Activated CD4-positive, alpha-beta T cell treated with anti-CD3 and anti-CD28 coated beads for 1 hour (primary cell): ENCODE data around the gene CYP26B1.

Source experiments
- DNase-seq: peaks from one replicate; pipeline ENCODE4 v3.0.0-alpha.2; 2020

CYP26B1 gene

DNA sequence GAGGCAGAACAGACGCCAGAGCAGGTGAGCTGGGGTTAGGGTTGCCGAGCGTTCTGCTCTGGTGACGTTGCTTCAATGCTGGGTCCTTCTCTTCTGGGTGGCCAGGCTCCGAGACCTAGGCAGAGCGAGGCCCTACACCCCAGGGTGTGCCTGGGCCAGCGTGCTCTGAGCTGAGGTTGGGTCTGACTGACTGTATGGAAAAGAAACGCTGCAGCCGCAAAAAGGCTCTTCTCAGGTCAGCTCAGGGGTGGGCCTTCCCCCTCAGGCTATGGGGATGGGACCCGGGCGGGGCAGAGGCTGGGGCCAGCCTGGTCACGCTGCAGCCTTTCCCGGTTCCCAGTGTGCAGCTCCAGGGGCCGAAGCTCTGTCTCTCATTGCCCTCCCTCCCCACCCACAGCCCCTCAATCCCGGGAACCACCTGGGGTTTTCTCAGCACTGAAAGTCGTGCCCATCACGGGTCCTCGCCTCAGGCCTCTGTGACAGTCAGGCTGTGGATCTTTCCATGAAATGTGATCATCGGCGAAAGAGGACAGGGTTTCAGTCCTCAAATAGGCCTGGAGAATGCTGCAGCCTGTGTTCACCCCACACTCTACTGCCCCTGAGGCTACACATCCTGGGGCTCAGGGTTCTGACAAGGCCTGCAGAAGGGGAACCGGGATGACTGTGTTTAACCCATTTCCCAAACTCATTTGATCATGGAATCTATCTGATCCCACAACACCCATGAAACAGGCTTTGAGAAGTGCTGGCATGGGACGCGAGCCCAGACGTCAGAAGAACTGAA, 19.4 kb downstream of the CYP26B1 start:
- DNase-seq = no peak

- DNase-seq = no peak
Observed at GRCh38 chr2:72127401-72128058, 20.1 kb downstream of the CYP26B1 start.

DNA sequence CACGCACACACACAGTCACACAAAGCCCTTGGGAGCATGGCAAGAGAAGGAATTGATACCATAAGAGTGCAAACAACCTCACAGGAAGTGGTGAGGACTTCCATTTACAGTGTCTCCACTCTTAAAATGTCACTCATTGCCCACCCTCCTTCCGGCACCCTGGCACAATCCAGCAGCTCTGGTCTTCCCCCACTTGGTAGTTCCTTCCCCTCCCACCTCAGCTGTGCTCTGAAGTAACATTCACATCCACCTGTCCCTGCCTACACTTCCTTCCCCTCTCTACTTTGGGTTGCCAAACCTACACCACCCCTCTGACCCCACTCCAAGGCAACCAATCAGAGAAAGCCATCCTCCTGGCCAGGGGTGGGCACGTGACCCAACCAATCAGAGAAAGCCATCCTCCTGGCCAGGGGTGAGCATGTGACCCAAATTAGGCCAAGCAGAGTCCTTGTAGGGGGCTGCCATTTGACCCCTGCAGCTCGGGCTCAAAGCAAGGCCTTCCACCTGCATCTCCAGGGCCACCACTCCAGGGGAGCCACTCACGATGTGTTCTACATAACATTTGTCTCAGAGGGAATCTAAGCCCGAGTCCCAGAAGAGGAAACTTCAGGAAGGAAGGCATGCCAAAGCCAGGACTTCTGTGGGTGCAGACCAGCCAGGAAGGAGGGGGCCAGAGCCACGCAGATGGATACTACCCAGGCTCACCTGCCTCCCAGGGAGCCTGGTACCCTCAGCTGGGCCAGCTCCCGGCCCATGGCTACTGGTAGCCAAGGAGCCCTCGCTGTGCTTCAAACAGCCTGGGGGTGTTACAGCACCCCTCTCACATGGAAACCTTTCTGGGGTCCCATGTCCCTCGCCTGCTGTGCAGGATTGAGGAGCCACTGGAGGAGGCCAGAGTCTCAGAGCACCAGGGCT, 21.2 kb downstream of the CYP26B1 start:
- no peak for DNase-seq

- DNase-seq = no peak
Observed at GRCh38 chr2:72124376-72124775, 23.3 kb downstream of the CYP26B1 start.

GRCh38 chr2:72121153-72121552, 26.5 kb downstream of the CYP26B1 start:
- no peak for DNase-seq

DNA sequence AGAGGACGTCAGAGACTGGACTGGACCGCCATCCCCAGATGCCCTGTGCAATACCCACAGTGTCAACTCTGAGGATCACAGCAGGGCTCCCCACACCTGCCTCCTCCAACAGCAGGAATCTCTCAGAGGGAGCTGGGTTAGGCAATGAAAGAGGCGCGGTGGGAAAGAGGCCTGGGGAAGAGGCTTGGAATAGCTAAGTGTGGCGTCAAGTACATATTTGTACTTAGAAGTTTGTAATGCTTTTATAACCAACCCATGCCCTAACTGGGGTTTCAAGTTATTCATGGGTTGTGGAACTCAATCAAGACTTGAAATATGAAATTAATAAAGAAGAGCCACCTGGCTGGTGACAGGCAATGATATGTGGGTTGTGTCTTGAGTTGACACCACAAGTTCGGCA, 28.7 kb downstream of the CYP26B1 start:
- no peak for DNase-seq

- no peak for DNase-seq
Observed at GRCh38 chr2:72118386-72118785, 29.3 kb downstream of the CYP26B1 start.

GRCh38 chr2:72117718-72118117, 29.9 kb downstream of the CYP26B1 start:
- DNase-seq = no peak

DNA sequence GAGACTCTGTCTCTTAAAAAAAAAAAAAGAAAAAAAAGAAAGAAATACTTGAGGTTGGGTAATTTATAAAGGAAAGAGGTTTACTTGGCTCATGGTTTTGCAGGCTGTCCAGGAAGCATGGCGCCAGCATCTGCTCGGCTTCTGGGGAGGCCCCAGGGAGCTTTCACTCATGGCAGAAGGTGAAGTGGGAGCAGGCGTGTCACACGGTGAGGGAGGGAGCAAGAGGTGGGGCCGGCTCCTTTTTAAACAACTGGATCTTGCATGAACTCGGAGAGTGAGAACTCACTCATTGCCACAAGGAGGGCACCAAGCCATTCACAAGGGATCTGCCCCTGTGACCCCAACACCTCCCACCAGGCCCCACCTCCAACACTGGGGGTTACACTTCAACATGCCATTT, 30.6 kb downstream of the CYP26B1 start:
- no peak for DNase-seq

- DNase-seq = no peak
Observed at GRCh38 chr2:72116081-72116533, 31.6 kb downstream of the CYP26B1 start.

DNA sequence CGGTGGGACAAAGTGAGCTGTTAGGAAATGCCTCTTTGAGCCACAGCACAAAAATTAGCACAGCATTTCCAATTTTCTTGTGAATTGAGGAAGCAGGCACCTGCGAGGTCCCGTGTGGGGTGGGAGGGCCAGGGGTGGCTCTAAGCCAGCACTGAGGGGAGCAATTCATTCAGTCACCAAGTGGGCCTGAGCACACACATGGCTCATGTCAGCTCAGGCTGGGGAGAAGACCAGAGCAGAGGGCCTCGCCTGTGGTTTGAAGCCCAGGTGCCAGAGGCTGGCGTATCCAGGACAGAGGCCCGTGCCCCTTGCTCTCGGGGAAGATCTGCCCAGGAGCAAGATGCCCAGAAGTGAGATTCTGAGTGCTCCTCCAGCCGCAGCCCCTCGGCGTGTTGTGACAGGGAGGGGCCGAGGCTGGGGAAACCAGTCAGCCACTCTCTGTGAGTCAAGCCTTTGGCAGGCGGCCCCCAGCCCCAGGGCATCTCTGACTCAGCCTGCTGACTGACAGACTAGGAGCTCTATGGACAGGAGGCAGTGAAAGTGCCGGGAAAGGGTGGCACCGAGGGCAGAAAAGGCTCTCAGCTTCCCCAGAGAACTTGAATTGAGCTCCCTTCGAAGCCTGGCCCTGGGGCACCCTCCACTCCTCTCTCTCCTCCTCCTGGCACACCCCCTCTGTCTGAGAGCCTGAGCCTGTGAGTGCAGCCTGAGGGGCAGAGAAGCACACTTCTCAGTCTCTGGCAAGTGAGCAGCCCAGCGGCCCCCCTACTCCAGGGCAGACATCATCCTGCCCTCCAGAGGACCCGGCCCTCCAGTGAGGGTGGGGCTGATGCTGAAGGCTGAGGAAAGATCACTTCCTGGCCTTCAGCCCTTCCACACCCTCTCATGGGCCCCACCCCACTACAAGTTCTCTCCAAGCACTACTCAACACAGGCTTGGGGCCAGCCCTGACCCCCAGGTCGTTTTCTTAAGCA, 32.3 kb downstream of the CYP26B1 start:
- DNase-seq = no peak

DNA sequence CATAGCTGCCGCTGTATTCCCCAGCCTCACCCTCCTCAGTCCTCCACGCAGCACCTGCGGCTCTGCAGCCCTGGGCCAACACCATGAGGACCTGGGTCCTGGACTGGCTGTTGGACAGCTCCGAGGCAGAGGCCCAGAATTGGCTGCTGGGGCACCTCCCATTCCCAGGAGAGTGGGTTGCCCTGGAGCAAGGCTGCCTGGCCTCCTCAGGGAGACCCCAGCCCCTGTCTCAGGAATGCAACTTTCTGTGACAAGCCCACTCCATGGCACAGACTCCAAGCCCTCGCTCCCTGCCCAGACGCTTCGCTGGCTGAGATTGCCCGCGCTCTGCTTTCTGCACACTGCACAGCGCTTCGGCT, 33.0 kb downstream of the CYP26B1 start:
- DNase-seq = no peak

GRCh38 chr2:72113847-72114692, 33.6 kb downstream of the CYP26B1 start:
- no peak for DNase-seq

DNA sequence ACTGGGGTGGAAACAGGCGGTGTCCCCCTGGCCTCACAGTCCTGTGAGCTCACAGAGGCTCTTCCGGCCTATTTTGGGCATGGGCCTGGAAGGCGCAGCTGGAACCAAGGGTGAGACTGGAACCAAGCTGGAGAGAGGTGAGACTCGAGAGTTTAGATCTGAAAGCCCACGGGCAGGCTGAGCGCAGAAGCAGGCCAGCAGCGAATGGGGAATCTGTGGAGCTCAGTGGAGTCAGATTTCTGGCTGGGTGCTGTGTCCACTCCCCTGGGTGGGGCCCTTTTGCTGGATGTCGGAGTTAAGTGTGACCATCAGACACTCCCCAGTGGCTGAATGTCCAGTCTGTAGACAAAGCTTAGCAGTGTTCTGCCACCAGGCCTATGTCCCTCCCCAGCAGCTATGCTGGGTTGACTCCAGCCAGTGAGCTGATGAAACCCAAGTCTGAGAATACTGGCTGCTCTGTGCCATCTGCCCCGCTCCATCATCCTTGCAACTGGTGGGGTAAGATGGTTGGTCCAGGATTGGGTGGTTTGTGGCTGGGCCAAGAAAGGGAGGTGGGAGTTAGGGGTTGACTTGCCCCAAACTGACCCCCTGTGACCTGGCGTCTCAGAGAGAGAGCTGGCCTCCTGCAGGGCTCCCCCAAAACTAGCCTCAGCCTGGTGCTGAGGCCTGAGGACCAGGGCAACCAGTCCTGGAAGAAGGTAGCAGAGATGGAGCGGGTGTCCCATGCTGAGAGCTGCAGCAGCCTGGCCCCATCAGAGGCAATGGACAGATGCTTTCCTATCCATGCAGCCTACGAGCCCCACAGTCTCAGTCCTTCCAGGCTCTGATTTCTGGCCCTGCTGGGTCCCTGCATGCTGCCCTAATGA, 34.4 kb downstream of the CYP26B1 start:
- no peak for DNase-seq

DNA sequence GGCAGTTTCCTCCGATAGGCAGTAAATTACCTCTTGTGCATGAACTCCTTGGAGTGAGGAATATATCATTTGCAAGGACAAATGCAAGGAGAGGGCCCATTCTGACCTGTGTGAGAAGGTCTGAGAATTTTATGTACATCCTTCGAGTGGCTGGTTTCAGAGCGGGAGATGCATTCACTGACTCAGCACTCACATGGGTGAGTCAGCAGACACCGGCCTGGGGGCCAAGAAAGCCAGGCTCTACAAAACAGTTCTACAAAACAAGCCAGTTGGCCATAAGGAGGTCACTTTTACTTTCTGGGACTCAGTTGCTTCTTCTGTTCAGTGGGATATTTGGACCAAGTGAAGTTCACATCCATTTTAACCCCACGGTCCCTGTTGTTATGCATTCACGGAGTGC, 35.3 kb downstream of the CYP26B1 start:
- DNase-seq = no peak

- DNase-seq = no peak
Observed at GRCh38 chr2:72111061-72111460, 36.6 kb downstream of the CYP26B1 start.

GRCh38 chr2:72109904-72110303, 37.8 kb downstream of the CYP26B1 start:
- DNase-seq = no peak

- no peak for DNase-seq
Observed at GRCh38 chr2:72109291-72109690, 38.4 kb downstream of the CYP26B1 start.

DNA sequence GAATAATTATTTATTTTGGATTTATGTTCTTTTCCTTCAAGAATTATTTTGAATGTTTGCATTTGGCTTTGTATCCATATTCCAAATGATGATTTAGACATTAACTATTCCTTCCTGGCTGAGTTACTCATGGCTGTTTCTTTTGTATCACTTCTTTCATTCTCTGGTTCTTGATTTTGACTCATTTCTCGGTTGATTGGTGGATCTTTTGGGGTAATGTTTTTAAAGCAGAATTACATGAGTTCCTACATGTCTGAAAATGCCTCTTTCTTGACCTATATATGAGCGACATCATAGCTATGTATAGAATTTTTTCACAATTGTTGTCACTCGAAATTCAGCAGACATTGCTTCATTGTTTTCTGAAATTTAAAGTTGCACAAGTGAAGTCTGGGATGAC, 39.5 kb downstream of the CYP26B1 start:
- no peak for DNase-seq

GRCh38 chr2:72106978-72107377, 40.7 kb downstream of the CYP26B1 start:
- DNase-seq = no peak
